ENCODE data around the gene GNAI3. TPM values are rescaled to one million over a fixed set of nuclear protein-coding genes. Genes with fewer than 3 reads are reported as not detected.

Gene GNAI3
- total and polyA plus RNA-seq, 2 experiments from 2014 or later = 5.0 to 7.9 TPM

- H3K4me1 ChIP-seq (ENCODE audit: low read depth) = peaks cover 8% of the 10 kb centered on the region
- no peaks in the 10 kb centered on the region for H3K9me3 ChIP-seq (ENCODE audit: low read depth)
- TF ChIP-seq CTCF (IDR thresholded peaks at IDR 0.05; ENCODE audit: low read depth, low read length) = no peak
- H3K27ac ChIP-seq = no peak overlapping the region
- no peaks in the 10 kb centered on the region for H3K36me3 ChIP-seq
- peaks cover 7% of the 10 kb centered on the region for H3K27me3 ChIP-seq
- H3K4me3 ChIP-seq = no peak overlapping the region
- DNase-seq (ENCODE audit: low read depth in 1 of 2, low spot score in 1 of 2) = no peak
Observed at GRCh38 chr1:109637446-109637845, 89.0 kb downstream of the GNAI3 start.

GRCh38 chr1:109639063-109639840 lies 90.8 kb downstream of the GNAI3 start:
- Histone ChIP-seq H3K4me3 (no peak overlapping the region), H3K9me3 (ENCODE audit: low read depth) (no peaks in the 10 kb centered on the region), H3K4me1 (ENCODE audit: low read depth) (peaks cover 8% of the 10 kb centered on the region), H3K27ac (no peak overlapping the region), H3K27me3 (peaks cover 7% of the 10 kb centered on the region), H3K36me3 (no peaks in the 10 kb centered on the region)
- DNase-seq (ENCODE audit: low read depth in 1 of 2, low spot score in 1 of 2) = no peak
- TF ChIP-seq CTCF (IDR thresholded peaks at IDR 0.05; ENCODE audit: low read depth, low read length) = no peak

GRCh38 chr1:109639841-109640184 lies 91.4 kb downstream of the GNAI3 start:
- no peak for DNase-seq (ENCODE audit: low read depth in 1 of 2, low spot score in 1 of 2)
- peaks cover 8% of the 10 kb centered on the region for H3K4me1 ChIP-seq (ENCODE audit: low read depth)
- H3K9me3 ChIP-seq (ENCODE audit: low read depth) = no peaks in the 10 kb centered on the region
- H3K27me3 ChIP-seq = peaks cover 7% of the 10 kb centered on the region
- TF ChIP-seq CTCF (IDR thresholded peaks at IDR 0.05; ENCODE audit: low read depth, low read length) = no peak
- no peak overlapping the region for H3K27ac ChIP-seq
- H3K36me3 ChIP-seq = no peaks in the 10 kb centered on the region
- no peak overlapping the region for H3K4me3 ChIP-seq

GRCh38 chr1:109640285-109640865 lies 92.0 kb downstream of the GNAI3 start:
- no peak overlapping the region for H3K4me3 ChIP-seq
- no peak overlapping the region for H3K27ac ChIP-seq
- DNase-seq (ENCODE audit: low read depth in 1 of 2, low spot score in 1 of 2) = peak; percentile 77 to 81
- H3K9me3 ChIP-seq (ENCODE audit: low read depth) = no peaks in the 10 kb centered on the region
- H3K36me3 ChIP-seq = no peaks in the 10 kb centered on the region
- peak; percentile 93 for TF ChIP-seq CTCF (IDR thresholded peaks at IDR 0.05; ENCODE audit: low read depth, low read length)
- peaks cover 7% of the 10 kb centered on the region for H3K27me3 ChIP-seq
- peaks cover 8% of the 10 kb centered on the region for H3K4me1 ChIP-seq (ENCODE audit: low read depth)

- Histone ChIP-seq H3K4me1 (ENCODE audit: low read depth) (peaks cover 2% of the 10 kb centered on the region), H3K27me3 (peaks cover 7% of the 10 kb centered on the region), H3K36me3 (no peaks in the 10 kb centered on the region), H3K4me3 (no peak overlapping the region), H3K9me3 (ENCODE audit: low read depth) (no peaks in the 10 kb centered on the region), H3K27ac (no peak overlapping the region)
- no peak for TF ChIP-seq CTCF (IDR thresholded peaks at IDR 0.05; ENCODE audit: low read depth, low read length)
- no peak for DNase-seq (ENCODE audit: low read depth in 1 of 2, low spot score in 1 of 2)
Observed at GRCh38 chr1:109641078-109641740, 92.8 kb downstream of the GNAI3 start.
